Keratinocyte (primary cell): ENCODE measurements around the gene HDAC8. TPM values are rescaled to one million over a fixed set of nuclear protein-coding genes. Genes with fewer than 3 reads are reported as not detected.

Source experiments
- DNase-seq: peaks from one replicate; pipeline ENCODE4 v3.0.0-alpha.2; 2011; ENCODE audit warnings: low read depth, missing footprints, low spot score
- FAIRE-seq: peaks from 2 replicates; lab custom pipeline; 2011; peaks lifted over from hg19 to GRCh38; lab: Jason Lieb, UNC
- H2AFZ ChIP-seq: 2 replicates; pipeline ENCODE4 v1.6.0; 2012; ENCODE audit warnings: low read length, control low read depth, inconsistent platforms; ENCODE audit not compliant: control insufficient read depth
- H3K27ac ChIP-seq: 2 replicates; pipeline ENCODE4 v1.5.1; 2011; ENCODE audit warnings: low read length; ENCODE audit not compliant: control insufficient read depth, insufficient read depth
- H3K27me3 ChIP-seq: 3 replicates; pipeline ENCODE4 v1.6.0; 2011; ENCODE audit warnings: low read length; ENCODE audit not compliant: control insufficient read depth, insufficient read depth; ENCODE audit errors: extremely low read depth
- H3K36me3 ChIP-seq, 2 experiments: 2 replicates in 1 of 2; 3 replicates in 1 of 2; pipeline ENCODE4 v1.5.1; 2011; ENCODE audit warnings: low read length in 2 of 2, mild to moderate bottlenecking in 1 of 2; ENCODE audit not compliant: control insufficient read depth in 2 of 2, insufficient read depth in 2 of 2; ENCODE audit errors: extremely low read depth in 1 of 2
- H3K4me1 ChIP-seq: 3 replicates; pipeline ENCODE4 v1.5.1; 2011; ENCODE audit warnings: low read length; ENCODE audit not compliant: control insufficient read depth, insufficient read depth; ENCODE audit errors: extremely low read depth
- H3K4me2 ChIP-seq: 3 replicates; pipeline ENCODE4 v1.6.0; 2011; ENCODE audit warnings: low read depth, low read length; ENCODE audit not compliant: control insufficient read depth, insufficient read depth; ENCODE audit errors: extremely low read depth
- H3K4me3 ChIP-seq, 3 experiments: fragments of 200-600 bp in 1 of 3; sonication (generic) in 1 of 3; 2 replicates in 2 of 3; 3 replicates in 1 of 3; pipeline ENCODE4 v1.5.1; 2011 to 2016; ENCODE audit warnings: low read length in 3 of 3, mild to moderate bottlenecking in 3 of 3, control low read depth in 2 of 3, inconsistent platforms in 1 of 3, low read depth in 1 of 3, mixed read lengths in 1 of 3, mixed run types in 1 of 3, moderate library complexity in 1 of 3; ENCODE audit not compliant: control insufficient read depth in 2 of 3, insufficient read depth in 2 of 3; ENCODE audit errors: extremely low read depth in 1 of 3
- H3K79me2 ChIP-seq: 2 replicates; pipeline ENCODE4 v1.6.0; 2012; ENCODE audit warnings: low read length; ENCODE audit not compliant: control insufficient read depth, insufficient read depth
- H3K9ac ChIP-seq: 3 replicates; pipeline ENCODE4 v1.6.0; 2011; ENCODE audit warnings: low read length; ENCODE audit not compliant: control insufficient read depth, insufficient read depth; ENCODE audit errors: extremely low read depth
- H3K9me1 ChIP-seq: 3 replicates; pipeline ENCODE4 v1.6.0; 2011; ENCODE audit warnings: low read length; ENCODE audit not compliant: control insufficient read depth, insufficient read depth; ENCODE audit errors: extremely low read depth
- H3K9me3 ChIP-seq: 2 replicates; pipeline ENCODE4 v1.5.1; 2012; ENCODE audit warnings: low read depth, low read length; ENCODE audit not compliant: control insufficient read depth
- H4K20me1 ChIP-seq: 3 replicates; pipeline ENCODE4 v1.6.0; 2011; ENCODE audit warnings: low read length; ENCODE audit not compliant: control insufficient read depth, insufficient read depth; ENCODE audit errors: extremely low read depth
- EZH2 ChIP-seq: IDR thresholded peaks from one replicate; pipeline ENCODE4 v1.6.1; 2012; ENCODE audit warnings: inconsistent platforms, mild to moderate bottlenecking, low read length, moderate library complexity
- dilution Hi-C: fragments of 300-500 bp; cut with MboI; formaldehyde crosslinking; loops from one replicate; pipeline ENCODE4 v1.7.0; 2020; ENCODE audit warnings: low sequenced_read_pairs; ENCODE audit not compliant: extremely low pct_ligation_motif_present
- polyA plus RNA-seq, 5 experiments: library from polyadenylated mRNA; depleted of rRNA in 3 of 5; stranded (reverse) in 3 of 5; stranded (forward) in 1 of 5; unstranded in 1 of 5; fragments of >200 nt; gene quantifications; 1 replicate in 1 of 5; 2 replicates in 3 of 5; 3 replicates in 1 of 5; pipeline versions ENCODE4 v1.2.1 to v1.2.3, GENCODE V29; 2011 to 2012; ENCODE audit warnings: missing spikeins in 2 of 5, low read depth in 1 of 5, low replicate concordance in 1 of 5
- TF ChIP-seq, protein P1 (sequence below), 3 experiments: IDR thresholded peaks in 1 of 3; conservative IDR thresholded peaks in 1 of 3; optimal IDR thresholded peaks in 1 of 3; 2 replicates in 2 of 3; 3 replicates in 1 of 3; pipeline versions ENCODE3 to v1.5.1; 2011; ENCODE audit warnings: low read length in 3 of 3, mild to moderate bottlenecking in 3 of 3, moderate library complexity in 2 of 3, control low read depth in 1 of 3, inconsistent platforms in 1 of 3; ENCODE audit not compliant: insufficient read depth in 2 of 3; ENCODE audit errors: extremely low read depth in 1 of 3

HDAC8 gene
- polyA plus RNA-seq, 1 donor (not counting 4 experiments of a cell fraction or from before 2014, with no cell fraction given) = 27.3 TPM

DNA sequence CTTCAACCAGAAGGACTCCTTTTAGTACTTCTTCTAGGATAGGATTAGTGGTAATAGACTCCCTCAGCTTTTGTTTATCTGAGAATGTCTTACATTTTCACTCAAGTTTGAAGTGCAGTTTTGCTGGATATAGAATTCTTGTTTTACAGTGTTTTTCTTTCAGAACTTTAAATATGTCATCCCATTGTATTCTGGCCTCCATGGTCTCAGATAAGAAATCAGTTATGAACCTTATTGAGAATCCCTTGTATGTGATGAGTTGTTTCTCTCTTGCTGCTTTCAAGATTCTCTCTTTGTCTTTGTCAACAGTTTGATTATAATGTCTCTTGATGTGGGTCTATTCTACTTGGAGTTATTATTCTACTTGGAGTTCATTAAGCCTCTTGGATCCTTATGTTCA lies 150.8 kb downstream of the HDAC8 start:
- no peaks in the 10 kb centered on the region for H3K9me1 ChIP-seq
- H3K4me3 ChIP-seq = no peak overlapping the region
- DNase-seq = no peak
- no peaks in the 10 kb centered on the region for H3K27me3 ChIP-seq
- no peak overlapping the region for H3K27ac ChIP-seq
- H2AFZ ChIP-seq = no peak overlapping the region
- dilution Hi-C loops = no loop called here
- H3K9ac ChIP-seq = no peak overlapping the region
- H3K36me3 ChIP-seq = no peaks in the 10 kb centered on the region
- H3K4me2 ChIP-seq = no peak overlapping the region
- H3K4me1 ChIP-seq = no peaks in the 10 kb centered on the region
- H3K9me3 ChIP-seq = no peaks in the 10 kb centered on the region
- TF ChIP-seq EZH2 = no peak
- TF ChIP-seq, protein P1, sequence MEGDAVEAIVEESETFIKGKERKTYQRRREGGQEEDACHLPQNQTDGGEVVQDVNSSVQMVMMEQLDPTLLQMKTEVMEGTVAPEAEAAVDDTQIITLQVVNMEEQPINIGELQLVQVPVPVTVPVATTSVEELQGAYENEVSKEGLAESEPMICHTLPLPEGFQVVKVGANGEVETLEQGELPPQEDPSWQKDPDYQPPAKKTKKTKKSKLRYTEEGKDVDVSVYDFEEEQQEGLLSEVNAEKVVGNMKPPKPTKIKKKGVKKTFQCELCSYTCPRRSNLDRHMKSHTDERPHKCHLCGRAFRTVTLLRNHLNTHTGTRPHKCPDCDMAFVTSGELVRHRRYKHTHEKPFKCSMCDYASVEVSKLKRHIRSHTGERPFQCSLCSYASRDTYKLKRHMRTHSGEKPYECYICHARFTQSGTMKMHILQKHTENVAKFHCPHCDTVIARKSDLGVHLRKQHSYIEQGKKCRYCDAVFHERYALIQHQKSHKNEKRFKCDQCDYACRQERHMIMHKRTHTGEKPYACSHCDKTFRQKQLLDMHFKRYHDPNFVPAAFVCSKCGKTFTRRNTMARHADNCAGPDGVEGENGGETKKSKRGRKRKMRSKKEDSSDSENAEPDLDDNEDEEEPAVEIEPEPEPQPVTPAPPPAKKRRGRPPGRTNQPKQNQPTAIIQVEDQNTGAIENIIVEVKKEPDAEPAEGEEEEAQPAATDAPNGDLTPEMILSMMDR (optimal IDR thresholded peaks at IDR 0.05 in 1 of 3, IDR thresholded peaks at IDR 0.05 in 1 of 3, conservative IDR thresholded peaks at IDR 0.05 in 1 of 3; ENCODE audit: extremely low read depth in 1 of 3, insufficient read depth in 2 of 3, low read length in 3 of 3) = no peak
- H3K79me2 ChIP-seq = no peaks in the 10 kb centered on the region
- H4K20me1 ChIP-seq = no peaks in the 10 kb centered on the region
- FAIRE-seq = no peak

DNA sequence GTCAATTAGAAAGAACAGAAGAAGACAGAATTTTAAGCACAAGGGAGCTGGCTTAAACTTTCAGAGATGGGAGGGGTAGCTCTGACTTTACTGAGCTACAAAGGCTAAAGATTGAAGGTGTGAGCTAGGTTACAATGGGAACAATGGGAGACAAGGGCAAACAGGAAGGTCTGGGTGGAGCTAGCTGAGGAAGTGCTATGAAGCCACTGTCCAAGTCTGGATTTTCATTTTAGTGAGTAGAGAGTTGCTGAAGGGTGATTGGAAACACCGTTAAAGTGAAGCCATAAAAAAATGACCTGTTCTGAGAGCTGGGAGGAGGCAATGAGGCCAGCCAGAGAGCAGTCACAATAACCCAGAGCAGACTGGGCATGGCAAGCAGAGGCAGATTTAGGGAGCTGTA lies 162.7 kb downstream of the HDAC8 start:
- H2AFZ ChIP-seq = no peak overlapping the region
- no peaks in the 10 kb centered on the region for H3K27me3 ChIP-seq
- no peaks in the 10 kb centered on the region for H3K36me3 ChIP-seq
- TF ChIP-seq EZH2 = no peak
- TF ChIP-seq, protein P1 (optimal IDR thresholded peaks at IDR 0.05 in 1 of 3, IDR thresholded peaks at IDR 0.05 in 1 of 3, conservative IDR thresholded peaks at IDR 0.05 in 1 of 3; ENCODE audit: extremely low read depth in 1 of 3, insufficient read depth in 2 of 3, low read length in 3 of 3) = no peak
- H3K79me2 ChIP-seq = no peaks in the 10 kb centered on the region
- H3K4me1 ChIP-seq = no peaks in the 10 kb centered on the region
- H3K4me3 ChIP-seq = no peak overlapping the region
- no peak overlapping the region for H3K9ac ChIP-seq
- H4K20me1 ChIP-seq = no peaks in the 10 kb centered on the region
- no peak overlapping the region for H3K4me2 ChIP-seq
- dilution Hi-C loops = no loop called here
- FAIRE-seq (no peak), DNase-seq (no peak)
- no peak overlapping the region for H3K27ac ChIP-seq
- H3K9me1 ChIP-seq = no peaks in the 10 kb centered on the region
- H3K9me3 ChIP-seq = no peaks in the 10 kb centered on the region
